ENCODE results near the gene CD40LG.

CD40LG gene

GRCh38 chrX:136620780-136621179 is 27.2 kb upstream of the CD40LG start:
- TF ChIP-seq CTCF (IDR thresholded peaks at IDR 0.05) = no peak

- TF ChIP-seq CTCF (IDR thresholded peaks at IDR 0.05) = no peak
Measured at GRCh38 chrX:136622568-136622967, 25.4 kb upstream of the CD40LG start.

- TF ChIP-seq CTCF (IDR thresholded peaks at IDR 0.05) = no peak
Measured at GRCh38 chrX:136623396-136623795, 24.6 kb upstream of the CD40LG start.

GRCh38 chrX:136625246-136625645 is 22.7 kb upstream of the CD40LG start:
- no peak for TF ChIP-seq CTCF (IDR thresholded peaks at IDR 0.05)

GRCh38 chrX:136626237-136626636 is 21.7 kb upstream of the CD40LG start:
- no peak for TF ChIP-seq CTCF (IDR thresholded peaks at IDR 0.05)

- TF ChIP-seq CTCF (IDR thresholded peaks at IDR 0.05) = no peak
Measured at GRCh38 chrX:136626891-136627290, 21.1 kb upstream of the CD40LG start.

GRCh38 chrX:136627409-136627808 is 20.5 kb upstream of the CD40LG start:
- no peak for TF ChIP-seq CTCF (IDR thresholded peaks at IDR 0.05)

- no peak for TF ChIP-seq CTCF (IDR thresholded peaks at IDR 0.05)
Measured at GRCh38 chrX:136629084-136629750, 18.7 kb upstream of the CD40LG start.
